Adipocyte (in vitro differentiated cells): Measurements from ENCODE around the gene XPNPEP1.
A peak's percentile ranks its signal among the peaks of the same experiment; 100 is the strongest.

ENCODE experiments used
- DNase-seq: peaks from one replicate; pipeline ENCODE4 v3.0.0-alpha.2; 2015; ENCODE audit warnings: low read depth
- H3K27me3 ChIP-seq: replicated peaks from 2 replicates; pipeline ENCODE4 v1.7.0; 2013; ENCODE audit warnings: mild to moderate bottlenecking, low read length, moderate library complexity; ENCODE audit not compliant: control insufficient read depth, insufficient read depth
- H3K36me3 ChIP-seq: 2 replicates; pipeline ENCODE4 v1.7.0; 2013; ENCODE audit warnings: low read length, mild to moderate bottlenecking, moderate library complexity; ENCODE audit not compliant: control insufficient read depth, insufficient read depth, severe bottlenecking
- H3K4me1 ChIP-seq: 2 replicates; pipeline ENCODE4 v1.7.0; 2013; ENCODE audit warnings: mild to moderate bottlenecking, low read length, moderate library complexity; ENCODE audit not compliant: control insufficient read depth, insufficient read depth
- H3K4me3 ChIP-seq: 2 replicates; pipeline ENCODE4 v1.7.0; 2013; ENCODE audit warnings: mild to moderate bottlenecking, low read length, moderate library complexity
- H3K9ac ChIP-seq: 2 replicates; pipeline ENCODE4 v1.7.0; 2013; ENCODE audit warnings: mild to moderate bottlenecking, low read length, moderate library complexity
- H3K9me3 ChIP-seq: 2 replicates; pipeline ENCODE4 v1.7.0; 2013; ENCODE audit warnings: mild to moderate bottlenecking, low read length, moderate library complexity; ENCODE audit not compliant: control insufficient read depth

XPNPEP1 gene

GRCh38 chr10:109852475-109853037, 70.8 kb downstream of the XPNPEP1 start:
- no peak overlapping the region for H3K9ac ChIP-seq
- no peaks in the 10 kb centered on the region for H3K4me1 ChIP-seq
- no peaks in the 10 kb centered on the region for H3K9me3 ChIP-seq
- no peaks in the 10 kb centered on the region for H3K27me3 ChIP-seq
- peak; percentile 88 for DNase-seq
- H3K36me3 ChIP-seq: no peaks in the 10 kb centered on the region
- no peak overlapping the region for H3K4me3 ChIP-seq

- H3K9ac ChIP-seq: no peak overlapping the region
- peak; percentile 1 for DNase-seq
- no peak overlapping the region for H3K4me3 ChIP-seq
- H3K4me1 ChIP-seq: no peaks in the 10 kb centered on the region
- H3K36me3 ChIP-seq: no peaks in the 10 kb centered on the region
- H3K9me3 ChIP-seq: no peaks in the 10 kb centered on the region
- H3K27me3 ChIP-seq: no peaks in the 10 kb centered on the region
Observed at GRCh38 chr10:109851616-109852474, 71.5 kb downstream of the XPNPEP1 start.

- no peaks in the 10 kb centered on the region for H3K9me3 ChIP-seq
- DNase-seq: no peak
Observed at GRCh38 chr10:109846832-109847231, 76.5 kb downstream of the XPNPEP1 start.

GRCh38 chr10:109845308-109845707, 78.0 kb downstream of the XPNPEP1 start:
- H3K27me3 ChIP-seq: peaks cover 12% of the 10 kb centered on the region
- H3K36me3 ChIP-seq: no peaks in the 10 kb centered on the region
- no peaks in the 10 kb centered on the region for H3K4me1 ChIP-seq
- H3K9me3 ChIP-seq: no peaks in the 10 kb centered on the region
- H3K9ac ChIP-seq: no peak overlapping the region
- H3K4me3 ChIP-seq: no peak overlapping the region
- no peak for DNase-seq

More at GRCh38 chr10:109846832-109847231, 76.5 kb downstream of the XPNPEP1 start:
- Histone ChIP-seq H3K9ac (no peak overlapping the region), H3K4me3 (no peak overlapping the region), H3K36me3 (no peaks in the 10 kb centered on the region), H3K4me1 (no peaks in the 10 kb centered on the region), H3K27me3 (peaks cover 10% of the 10 kb centered on the region)

GRCh38 chr10:109838592-109839244, 84.6 kb downstream of the XPNPEP1 start:
- H3K27me3 ChIP-seq: peaks cover 5% of the 10 kb centered on the region
- no peaks in the 10 kb centered on the region for H3K9me3 ChIP-seq
- no peak for DNase-seq
- H3K4me3 ChIP-seq: no peak overlapping the region
- peaks cover 5% of the 10 kb centered on the region for H3K4me1 ChIP-seq
- H3K36me3 ChIP-seq: no peaks in the 10 kb centered on the region
- no peak overlapping the region for H3K9ac ChIP-seq

- no peaks in the 10 kb centered on the region for H3K36me3 ChIP-seq
- no peak overlapping the region for H3K9ac ChIP-seq
- H3K4me1 ChIP-seq: peaks cover 5% of the 10 kb centered on the region
Observed at GRCh38 chr10:109837384-109837783, 85.9 kb downstream of the XPNPEP1 start.

GRCh38 chr10:109835257-109835656, 88.1 kb downstream of the XPNPEP1 start:
- Histone ChIP-seq H3K4me1 (peaks cover 5% of the 10 kb centered on the region), H3K9me3 (no peaks in the 10 kb centered on the region), H3K27me3 (no peaks in the 10 kb centered on the region), H3K4me3 (no peak overlapping the region), H3K36me3 (no peaks in the 10 kb centered on the region), H3K9ac (no peak overlapping the region)
- no peak for DNase-seq

More at GRCh38 chr10:109837384-109837783, 85.9 kb downstream of the XPNPEP1 start:
- Histone ChIP-seq H3K4me3 (no peak overlapping the region), H3K27me3 (peaks cover 5% of the 10 kb centered on the region), H3K9me3 (no peaks in the 10 kb centered on the region)
- no peak for DNase-seq

GRCh38 chr10:109831846-109832245, 91.5 kb downstream of the XPNPEP1 start:
- no peak for DNase-seq
- H3K9me3 ChIP-seq: no peaks in the 10 kb centered on the region
- H3K36me3 ChIP-seq: no peaks in the 10 kb centered on the region
- no peak overlapping the region for H3K9ac ChIP-seq
- peaks cover 5% of the 10 kb centered on the region for H3K4me1 ChIP-seq
- no peaks in the 10 kb centered on the region for H3K27me3 ChIP-seq
- H3K4me3 ChIP-seq: no peak overlapping the region

GRCh38 chr10:109824206-109824605, 99.1 kb downstream of the XPNPEP1 start:
- H3K9me3 ChIP-seq: no peaks in the 10 kb centered on the region
- no peak for DNase-seq

GRCh38 chr10:109823196-109823595, 100.1 kb downstream of the XPNPEP1 start:
- no peaks in the 10 kb centered on the region for H3K27me3 ChIP-seq
- no peak overlapping the region for H3K9ac ChIP-seq
- H3K4me3 ChIP-seq: no peak overlapping the region
- H3K4me1 ChIP-seq: no peaks in the 10 kb centered on the region
- no peaks in the 10 kb centered on the region for H3K9me3 ChIP-seq
- H3K36me3 ChIP-seq: no peaks in the 10 kb centered on the region
- DNase-seq: no peak

More at GRCh38 chr10:109824206-109824605, 99.1 kb downstream of the XPNPEP1 start:
- no peak overlapping the region for H3K9ac ChIP-seq
- H3K4me3 ChIP-seq: no peak overlapping the region
- no peaks in the 10 kb centered on the region for H3K4me1 ChIP-seq
- no peaks in the 10 kb centered on the region for H3K27me3 ChIP-seq
- no peaks in the 10 kb centered on the region for H3K36me3 ChIP-seq

- Histone ChIP-seq H3K4me3 (no peak overlapping the region), H3K9me3 (no peaks in the 10 kb centered on the region), H3K27me3 (no peaks in the 10 kb centered on the region), H3K4me1 (no peaks in the 10 kb centered on the region), H3K36me3 (no peaks in the 10 kb centered on the region), H3K9ac (no peak overlapping the region)
- no peak for DNase-seq
Observed at GRCh38 chr10:109821672-109822071, 101.6 kb downstream of the XPNPEP1 start.
